ENCODE data around the gene PCP4L1. TPM values are rescaled to one million over a fixed set of nuclear protein-coding genes. Genes with fewer than 3 reads are reported as not detected.

Gene PCP4L1
- total and polyA plus RNA-seq, 2 donors (not counting 1 experiment from before 2014, with no cell fraction given) = not detected

GRCh38 chr1:161300478-161300877, 41.9 kb downstream of the PCP4L1 start:
- Histone ChIP-seq H3K79me2 (ENCODE audit: control insufficient read depth, insufficient read depth, low read length) (no peaks in the 10 kb centered on the region), H2AFZ (ENCODE audit: low read length) (no peak overlapping the region)

DNA sequence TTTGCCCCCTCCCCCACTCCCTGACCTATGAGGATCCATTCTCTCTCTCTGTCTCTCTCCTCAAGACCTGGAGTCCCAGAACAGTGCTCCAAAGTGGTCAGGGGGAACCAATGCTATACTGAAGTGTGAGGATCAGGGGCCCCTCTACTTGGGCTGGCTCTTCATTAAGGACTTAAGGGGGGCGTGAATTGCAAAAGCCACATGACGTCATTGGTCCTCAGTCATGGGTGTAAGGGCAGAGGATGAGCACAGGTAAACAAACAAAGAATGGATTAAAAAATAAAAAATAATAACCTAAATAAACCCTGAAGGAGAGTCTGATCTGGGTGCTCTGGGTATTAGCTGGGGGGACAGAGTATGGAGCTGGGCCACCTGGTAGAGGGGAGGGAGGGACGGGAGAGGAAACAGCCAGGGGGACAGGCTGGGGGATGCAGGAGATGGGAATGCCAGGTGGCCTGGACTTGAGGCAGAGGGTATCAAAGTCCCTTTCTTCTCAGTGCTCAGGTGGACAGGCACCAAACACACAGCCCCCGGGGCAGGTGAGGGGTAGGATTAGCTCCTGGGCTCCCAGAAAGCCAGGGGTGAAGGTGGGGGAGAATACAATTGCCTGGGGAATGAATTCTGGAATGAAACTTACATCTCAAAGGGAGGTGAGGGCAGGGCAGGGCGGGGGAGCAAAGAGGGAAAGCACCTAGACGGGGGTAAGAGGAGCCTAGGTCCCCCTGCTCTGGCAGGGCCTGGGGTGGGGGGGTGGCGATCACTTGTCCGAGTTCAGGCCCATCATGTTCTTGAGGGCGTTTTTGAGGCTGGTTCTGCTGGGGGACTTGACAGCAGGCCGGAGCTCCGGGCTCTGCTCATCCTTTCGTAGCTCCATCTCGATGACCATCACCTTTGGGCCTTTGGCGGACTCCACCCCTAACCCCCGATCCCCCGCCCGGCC, 46.7 kb downstream of the PCP4L1 start:
- Histone ChIP-seq H3K79me2 (ENCODE audit: control insufficient read depth, insufficient read depth, low read length) (no peaks in the 10 kb centered on the region), H4K20me1 (ENCODE audit: control insufficient read depth, extremely low read depth, insufficient read depth, low read length) (no peaks in the 10 kb centered on the region), H3K4me3 (replicated peaks in 1 of 4; ENCODE audit: control extremely low read depth in 1 of 4, insufficient read depth in 1 of 4, low read depth in 3 of 4, low read length in 4 of 4) (peak overlapping the region; percentile 34 to 79 (median 60)), H3K4me2 (ENCODE audit: extremely low read depth, insufficient read depth, low read length) (peak overlapping the region; percentile 77), H3K36me3 (ENCODE audit: control insufficient read depth, insufficient read depth, low read length) (no peaks in the 10 kb centered on the region), H2AFZ (ENCODE audit: low read length) (peak overlapping the region; percentile 81), H3K9me3 (ENCODE audit: control insufficient read depth, insufficient read depth, low read depth, low read length) (no peaks in the 10 kb centered on the region), H3K27me3 (ENCODE audit: control insufficient read depth, insufficient read depth, low read length) (no peaks in the 10 kb centered on the region), H3K9ac (ENCODE audit: insufficient read depth, low read length) (peak overlapping the region; percentile 40), H3K4me1 (ENCODE audit: control insufficient read depth, extremely low read depth, insufficient read depth, low read length) (peaks cover 16% of the 10 kb centered on the region), H3K27ac (ENCODE audit: insufficient read depth, low read length) (no peak overlapping the region)
- no peak for DNase-seq (ENCODE audit: low read depth in 2 of 2)
- TF ChIP-seq EZH2 (IDR thresholded peaks at IDR 0.05; ENCODE audit: low read length, missing control alignments) = no peak
- TF ChIP-seq CTCF (conservative IDR thresholded peaks at IDR 0.05 in 1 of 2, IDR thresholded peaks at IDR 0.05 in 1 of 2; ENCODE audit: low read depth in 1 of 2, low read length in 2 of 2) = no peak

More at GRCh38 chr1:161300478-161300877, 41.9 kb downstream of the PCP4L1 start:
- no peak overlapping the region for H3K27ac ChIP-seq (ENCODE audit: insufficient read depth, low read length)
- peaks cover 3% of the 10 kb centered on the region for H3K4me1 ChIP-seq (ENCODE audit: control insufficient read depth, extremely low read depth, insufficient read depth, low read length)
- no peaks in the 10 kb centered on the region for H3K27me3 ChIP-seq (ENCODE audit: control insufficient read depth, insufficient read depth, low read length)
- H4K20me1 ChIP-seq (ENCODE audit: control insufficient read depth, extremely low read depth, insufficient read depth, low read length) = no peaks in the 10 kb centered on the region
- DNase-seq (ENCODE audit: low read depth in 2 of 2) = no peak
- H3K4me3 ChIP-seq (replicated peaks in 1 of 4; ENCODE audit: control extremely low read depth in 1 of 4, insufficient read depth in 1 of 4, low read depth in 3 of 4, low read length in 4 of 4) = no peak overlapping the region
- H3K9ac ChIP-seq (ENCODE audit: insufficient read depth, low read length) = no peak overlapping the region
- H3K36me3 ChIP-seq (ENCODE audit: control insufficient read depth, insufficient read depth, low read length) = no peaks in the 10 kb centered on the region
- TF ChIP-seq EZH2 (IDR thresholded peaks at IDR 0.05; ENCODE audit: low read length, missing control alignments) = no peak
- TF ChIP-seq CTCF (conservative IDR thresholded peaks at IDR 0.05 in 1 of 2, IDR thresholded peaks at IDR 0.05 in 1 of 2; ENCODE audit: low read depth in 1 of 2, low read length in 2 of 2) = no peak
- no peaks in the 10 kb centered on the region for H3K9me3 ChIP-seq (ENCODE audit: control insufficient read depth, insufficient read depth, low read depth, low read length)
- H3K4me2 ChIP-seq (ENCODE audit: extremely low read depth, insufficient read depth, low read length) = no peak overlapping the region

DNA sequence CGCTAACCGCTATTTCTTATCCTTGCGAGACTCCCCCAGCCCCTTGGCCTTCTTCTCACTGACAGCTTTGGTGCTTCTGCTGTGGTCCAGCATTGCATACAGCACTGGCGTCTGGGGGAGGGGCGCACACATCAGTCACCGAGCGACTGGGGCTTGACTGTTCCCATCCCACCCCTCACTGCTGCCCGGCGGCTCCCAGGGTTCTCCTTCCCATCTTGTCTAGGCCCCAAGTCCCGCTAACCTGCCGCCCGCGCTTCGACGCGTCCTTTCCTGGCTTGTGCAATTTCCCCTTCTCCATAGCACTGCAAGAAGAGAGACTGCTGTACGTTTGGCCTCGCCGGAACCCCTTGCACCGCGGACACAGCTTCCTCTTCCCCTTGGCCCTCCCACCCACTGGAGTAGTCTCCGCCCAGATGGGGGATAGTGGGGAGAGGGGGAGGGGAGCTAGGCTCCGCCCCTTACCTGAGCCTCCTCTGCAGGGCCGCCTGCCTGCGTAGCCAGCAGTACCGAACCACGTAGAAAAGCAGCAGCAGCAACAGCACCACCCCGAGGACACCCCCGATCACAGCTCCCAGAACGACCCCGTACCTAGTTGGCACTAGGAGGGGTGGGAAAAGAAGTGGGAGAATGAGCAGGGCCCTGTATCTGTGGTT, 47.4 kb downstream of the PCP4L1 start:
- peak in 1 of 2 donors; percentile 32 for TF ChIP-seq CTCF (conservative IDR thresholded peaks at IDR 0.05 in 1 of 2, IDR thresholded peaks at IDR 0.05 in 1 of 2; ENCODE audit: low read depth in 1 of 2, low read length in 2 of 2)
- TF ChIP-seq EZH2 (IDR thresholded peaks at IDR 0.05; ENCODE audit: low read length, missing control alignments) = no peak
- Histone ChIP-seq H3K9ac (ENCODE audit: insufficient read depth, low read length) (peak overlapping the region; percentile 40), H2AFZ (ENCODE audit: low read length) (peak overlapping the region; percentile 81), H3K27ac (ENCODE audit: insufficient read depth, low read length) (no peak overlapping the region), H3K4me3 (replicated peaks in 1 of 4; ENCODE audit: control extremely low read depth in 1 of 4, insufficient read depth in 1 of 4, low read depth in 3 of 4, low read length in 4 of 4) (peak overlapping the region; percentile 34 to 79 (median 60)), H3K4me1 (ENCODE audit: control insufficient read depth, extremely low read depth, insufficient read depth, low read length) (peaks cover 16% of the 10 kb centered on the region), H3K36me3 (ENCODE audit: control insufficient read depth, insufficient read depth, low read length) (no peaks in the 10 kb centered on the region), H3K4me2 (ENCODE audit: extremely low read depth, insufficient read depth, low read length) (peak overlapping the region; percentile 77), H3K9me3 (ENCODE audit: control insufficient read depth, insufficient read depth, low read depth, low read length) (no peaks in the 10 kb centered on the region), H3K27me3 (ENCODE audit: control insufficient read depth, insufficient read depth, low read length) (no peaks in the 10 kb centered on the region), H4K20me1 (ENCODE audit: control insufficient read depth, extremely low read depth, insufficient read depth, low read length) (no peaks in the 10 kb centered on the region), H3K79me2 (ENCODE audit: control insufficient read depth, insufficient read depth, low read length) (no peaks in the 10 kb centered on the region)
- peak; percentile 47 to 59 for DNase-seq (ENCODE audit: low read depth in 2 of 2)
